ENCODE data around the gene CARS2. TPM values are rescaled to one million over a fixed set of nuclear protein-coding genes. Genes with fewer than 3 reads are reported as not detected.
"Not testable (repeated sequence)": the region's sequence is repeated elsewhere in the genome, so short reads cannot be mapped to it uniquely, and the experiment has no call there.

Gene CARS2
- total RNA-seq, 1 experiment from 2014 or later = 31.9 TPM

- TF ChIP-seq POLR2AphosphoS5 (IDR thresholded peaks at IDR 0.05; ENCODE audit: low read depth, low read length) (no peak), REST (IDR thresholded peaks at IDR 0.05; ENCODE audit: insufficient read depth in 1 of 2, low read depth in 2 of 2, low read length in 1 of 2) (no peak), SIN3A (IDR thresholded peaks at IDR 0.05; ENCODE audit: borderline replicate concordance, insufficient read depth, low read depth, low read length) (no peak), CTCF (IDR thresholded peaks at IDR 0.05) (no peak), TCF7L2 (IDR thresholded peaks at IDR 0.05; ENCODE audit: low read depth, low read length) (no peak)
- BruUV-seq (replicated peaks) = no TSS peak
- Histone ChIP-seq H3K36me3 (ENCODE audit: control insufficient read depth, insufficient read depth, low read length) (no peaks in the 10 kb centered on the region), H3K4me3 (ENCODE audit: low read depth in 2 of 2, low read length in 2 of 2) (no peak overlapping the region), H3K9me3 (ENCODE audit: control insufficient read depth, insufficient read depth, low read depth, low read length) (no peaks in the 10 kb centered on the region), H3K27ac (ENCODE audit: low read length) (no peak overlapping the region), H3K27me3 (ENCODE audit: control insufficient read depth, insufficient read depth, low read length) (no peaks in the 10 kb centered on the region), H3K4me1 (ENCODE audit: control insufficient read depth, insufficient read depth, low read length) (no peaks in the 10 kb centered on the region; the same call in 1 of the 2 replicates)
- no peak for DNase-seq (ENCODE audit: low read depth, low spot score)
- POLR2A ChIA-PET = no interaction called here
- CTCF ChIA-PET = interaction anchor here (0.7 kb wide), 1 partner anchor 57 kb away, joined by 8 read pairs; no protein-coding TSS in a partner anchor
- in situ Hi-C loops (cut with HindIII; ENCODE audit: low pct_unique_long_range_greater_than_20kb, low sequenced_read_pairs) (no loop called here), intact Hi-C loops (cut with micrococcal nuclease; ENCODE audit: unreplicated experiment) (no loop called here)
- no peak for ATAC-seq
These were observed 25.2 kb upstream of the CARS2 start for GRCh38 chr13:110731072-110731471.

- ATAC-seq (no peak), DNase-seq (ENCODE audit: low read depth, low spot score) (no peak)
- CTCF ChIA-PET = no interaction called here
- no peak for TF ChIP-seq TCF7L2 (IDR thresholded peaks at IDR 0.05; ENCODE audit: low read depth, low read length)
- no peak for TF ChIP-seq SIN3A (IDR thresholded peaks at IDR 0.05; ENCODE audit: borderline replicate concordance, insufficient read depth, low read depth, low read length)
- TF ChIP-seq CTCF (IDR thresholded peaks at IDR 0.05) = no peak
- no peak for TF ChIP-seq POLR2AphosphoS5 (IDR thresholded peaks at IDR 0.05; ENCODE audit: low read depth, low read length)
- TF ChIP-seq REST (IDR thresholded peaks at IDR 0.05; ENCODE audit: insufficient read depth in 1 of 2, low read depth in 2 of 2, low read length in 1 of 2) = no peak
- no peaks in the 10 kb centered on the region for H3K9me3 ChIP-seq (ENCODE audit: control insufficient read depth, insufficient read depth, low read depth, low read length)
- H3K27ac ChIP-seq (ENCODE audit: low read length) = no peak overlapping the region
- BruUV-seq (replicated peaks) = no TSS peak
- no peaks in the 10 kb centered on the region for H3K36me3 ChIP-seq (ENCODE audit: control insufficient read depth, insufficient read depth, low read length)
- H3K4me3 ChIP-seq (ENCODE audit: low read depth in 2 of 2, low read length in 2 of 2) = no peak overlapping the region
- intact Hi-C loops (cut with micrococcal nuclease; ENCODE audit: unreplicated experiment) (no loop called here), in situ Hi-C loops (cut with HindIII; ENCODE audit: low pct_unique_long_range_greater_than_20kb, low sequenced_read_pairs) (no loop called here)
- H3K4me1 ChIP-seq (ENCODE audit: control insufficient read depth, insufficient read depth, low read length) = no peaks in the 10 kb centered on the region; the same call in 1 of the 2 replicates
- POLR2A ChIA-PET = no interaction called here
- H3K27me3 ChIP-seq (ENCODE audit: control insufficient read depth, insufficient read depth, low read length) = no peaks in the 10 kb centered on the region
These were observed 20.8 kb upstream of the CARS2 start for GRCh38 chr13:110726726-110727125.

GRCh38 chr13:110726153-110726552 lies 20.2 kb upstream of the CARS2 start:
- CTCF ChIA-PET; H3K4me3 ChIP-seq (ENCODE audit: low read depth in 2 of 2, low read length in 2 of 2); H3K27ac ChIP-seq (ENCODE audit: low read length); H3K9me3 ChIP-seq (ENCODE audit: control insufficient read depth, insufficient read depth, low read depth, low read length); in situ Hi-C loops (cut with HindIII; ENCODE audit: low pct_unique_long_range_greater_than_20kb, low sequenced_read_pairs); DNase-seq (ENCODE audit: low read depth, low spot score); POLR2A ChIA-PET; H3K4me1 ChIP-seq (ENCODE audit: control insufficient read depth, insufficient read depth, low read length); ATAC-seq; H3K27me3 ChIP-seq (ENCODE audit: control insufficient read depth, insufficient read depth, low read length); BruUV-seq (replicated peaks); H3K36me3 ChIP-seq (ENCODE audit: control insufficient read depth, insufficient read depth, low read length); intact Hi-C loops (cut with micrococcal nuclease; ENCODE audit: unreplicated experiment): not testable (repeated sequence)
